HK-2 (cell line): Measurements from ENCODE around the gene ZFHX3.

Experiments
- DNase-seq: peaks from one replicate; pipeline ENCODE4 v3.0.0-alpha.2; 2018; ENCODE audit not compliant: unreplicated experiment

ZFHX3 gene

DNA sequence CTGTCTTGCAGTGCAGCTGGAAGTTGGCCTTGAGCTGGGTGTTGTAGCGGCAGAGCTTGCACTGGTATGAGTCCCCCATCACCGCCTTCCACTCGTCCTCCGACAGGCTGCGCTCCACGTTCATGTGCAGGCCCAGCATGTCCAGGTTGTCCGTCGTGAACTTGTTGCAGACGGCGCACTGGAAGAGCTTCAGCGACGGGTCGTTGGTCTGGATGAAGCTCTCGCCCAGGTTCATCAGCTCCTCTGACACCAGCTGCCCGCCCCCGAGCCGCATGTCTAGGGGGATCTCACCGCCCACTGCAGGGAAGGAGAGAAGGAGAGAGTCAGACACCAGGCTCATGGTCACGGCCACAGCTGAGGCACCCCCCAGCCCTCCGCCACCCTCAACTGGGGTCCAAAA is 97.3 kb downstream of the ZFHX3 start:
- no peak for DNase-seq

DNA sequence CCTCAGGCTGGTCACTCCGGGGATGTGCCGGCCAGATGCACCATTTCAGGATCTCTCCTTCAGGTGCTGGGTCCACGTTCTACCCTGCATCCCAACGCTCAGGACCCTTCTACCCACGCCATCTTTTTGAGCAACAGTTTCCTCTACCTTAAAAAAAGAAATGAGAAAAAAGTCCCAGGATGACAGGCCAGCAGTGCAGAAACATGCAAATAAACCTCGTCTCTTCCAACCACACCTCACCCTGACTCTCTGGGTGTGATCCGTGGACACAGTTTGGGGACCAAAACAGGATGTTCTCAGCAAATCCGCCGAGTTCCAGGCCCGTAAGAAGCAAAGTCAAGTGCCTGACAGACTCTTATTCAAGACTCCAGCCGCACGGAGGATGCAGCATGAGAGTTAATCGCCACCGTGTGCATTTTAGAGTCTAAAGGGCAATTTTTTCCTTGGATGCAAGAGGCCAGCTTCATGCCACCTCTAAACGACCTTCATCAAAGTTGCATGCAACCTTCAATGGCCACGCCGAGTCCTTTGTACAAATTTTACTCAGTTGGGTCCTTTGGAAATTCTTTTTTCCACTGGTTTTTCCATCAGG is 99.6 kb downstream of the ZFHX3 start:
- no peak for DNase-seq

DNA sequence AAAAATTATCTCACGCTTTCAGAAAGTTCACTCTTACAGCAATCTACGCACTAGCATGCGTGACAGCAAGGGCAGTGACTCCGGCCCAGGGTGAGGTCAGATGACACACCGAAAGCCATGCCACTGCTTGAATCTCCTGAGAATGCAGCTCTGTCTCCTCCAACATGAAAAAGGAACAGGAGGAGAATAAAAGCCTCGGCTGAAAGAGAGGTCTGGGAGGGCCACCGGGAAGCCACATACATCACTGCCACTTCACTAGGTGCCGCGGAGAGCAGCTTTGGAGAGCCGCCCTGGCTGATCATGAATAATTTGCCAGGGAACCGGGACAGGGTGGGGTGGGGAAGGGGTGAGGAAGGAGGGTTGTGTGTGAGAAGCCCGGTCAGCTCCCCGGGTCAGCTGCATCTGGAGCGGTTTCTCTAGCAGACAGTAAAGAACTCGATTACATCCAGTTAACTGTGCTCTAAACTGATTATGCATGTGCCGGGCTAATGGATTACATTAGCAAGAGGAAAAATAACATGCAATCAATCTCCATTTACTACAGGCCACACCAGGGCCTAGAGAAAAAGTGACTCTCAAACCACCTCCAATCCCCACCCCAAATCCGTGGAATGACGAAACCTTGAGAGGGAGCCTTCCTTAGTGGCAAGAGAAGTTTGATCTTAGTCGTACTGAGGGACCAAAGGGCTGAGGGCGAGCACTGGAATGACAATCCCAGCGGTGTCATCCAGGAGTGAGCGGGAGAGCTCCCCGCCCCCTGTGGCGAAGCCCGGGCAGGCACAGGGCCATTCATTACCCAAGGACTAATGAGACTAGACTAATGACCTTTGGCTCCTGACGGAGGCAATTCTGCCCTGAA is 100.3 kb downstream of the ZFHX3 start:
- no peak for DNase-seq

DNA sequence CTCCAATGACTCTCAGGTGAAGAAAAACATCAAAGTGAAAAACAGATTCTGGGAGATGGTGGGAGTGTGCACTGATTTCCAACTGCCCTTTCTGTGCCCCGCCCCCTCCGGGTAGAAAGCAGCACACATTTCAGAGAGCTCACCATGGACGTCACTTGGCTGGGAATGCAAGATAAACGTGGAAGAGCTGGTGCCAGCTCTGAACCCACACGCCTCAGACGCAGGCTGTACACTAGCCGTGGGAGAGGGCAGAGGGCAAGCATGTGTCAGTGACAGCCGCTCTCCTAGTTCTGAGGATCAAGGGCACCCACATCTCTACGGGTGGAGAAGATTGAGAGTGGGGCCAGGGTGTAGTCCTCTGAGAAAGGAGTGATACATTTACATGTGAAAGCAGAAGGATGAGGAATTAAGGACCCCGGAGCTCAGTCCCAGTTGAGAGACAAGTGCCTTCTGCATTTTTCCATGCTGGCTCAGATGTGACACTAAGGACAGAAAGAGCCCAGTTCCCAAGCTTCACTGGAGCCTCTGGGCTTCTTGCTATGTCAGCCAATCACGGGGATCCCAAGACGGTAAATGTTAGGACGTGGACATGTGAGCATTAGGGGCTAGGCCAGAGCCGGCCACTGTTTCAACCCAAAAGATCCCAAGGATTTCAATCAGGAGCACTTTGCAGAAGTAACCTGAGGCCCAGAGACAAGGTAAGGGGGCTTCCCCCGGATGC is 101.3 kb downstream of the ZFHX3 start:
- DNase-seq = no peak

GRCh38 chr16:72946063-72946462 is 101.9 kb downstream of the ZFHX3 start:
- DNase-seq = no peak

GRCh38 chr16:72945611-72946010 is 102.3 kb downstream of the ZFHX3 start:
- no peak for DNase-seq

GRCh38 chr16:72944757-72945485 is 103.0 kb downstream of the ZFHX3 start:
- DNase-seq = no peak

DNA sequence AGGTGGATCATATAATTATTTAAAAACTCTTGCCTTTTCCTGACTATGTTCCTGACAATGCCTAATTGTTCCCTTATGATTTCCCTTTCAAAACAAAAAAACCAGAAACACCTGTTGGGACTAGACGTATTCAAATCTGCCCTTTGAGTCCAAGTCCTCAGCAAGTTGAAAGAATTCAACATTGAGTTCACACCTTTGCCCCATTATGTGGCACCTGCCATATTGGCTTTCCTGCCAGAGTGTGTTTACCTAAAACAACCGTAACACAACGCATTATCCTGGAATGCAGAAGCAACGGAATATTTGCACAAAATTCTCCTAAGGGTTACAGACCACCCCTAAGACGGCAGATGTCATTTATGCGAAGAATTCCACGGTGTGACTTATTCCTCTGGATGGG is 105.9 kb downstream of the ZFHX3 start:
- DNase-seq = no peak

DNA sequence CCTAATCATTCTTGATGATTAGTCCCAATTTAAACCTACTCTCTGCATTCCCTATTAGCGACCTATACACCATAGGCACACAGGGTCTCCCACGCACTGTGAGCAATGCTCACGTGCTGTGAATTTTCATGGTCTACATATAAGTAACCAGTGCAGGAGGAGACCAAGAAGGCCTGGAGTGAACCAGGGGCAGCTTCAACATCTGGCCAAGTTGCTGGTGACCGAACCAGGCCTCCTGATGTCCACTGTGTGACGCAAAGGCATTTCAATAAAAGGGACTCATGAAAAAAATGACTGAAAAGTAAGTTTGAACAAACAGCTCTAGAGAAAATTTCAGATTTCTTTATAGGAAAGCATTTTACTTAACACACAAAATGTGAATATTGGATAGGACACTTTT is 107.0 kb downstream of the ZFHX3 start:
- no peak for DNase-seq

- no peak for DNase-seq
These were observed 108.7 kb downstream of the ZFHX3 start for GRCh38 chr16:72939247-72939646.

DNA sequence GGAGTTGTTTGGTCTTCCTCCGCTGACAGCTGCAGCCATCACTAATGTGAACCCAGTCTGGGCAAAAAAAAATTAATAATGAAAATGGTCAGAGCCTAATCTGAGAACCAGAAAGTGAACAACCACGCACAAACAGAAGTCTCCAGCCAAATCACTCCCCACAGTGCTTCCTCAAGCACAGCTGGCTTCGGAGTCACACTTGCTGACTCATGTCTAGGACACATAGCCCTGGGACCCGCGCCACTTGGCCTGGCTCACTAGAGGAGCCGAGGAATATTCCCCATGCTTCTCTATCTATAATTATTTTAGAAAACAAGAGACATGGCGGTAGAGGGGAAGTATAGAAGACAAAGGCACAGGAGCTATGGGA is 109.1 kb downstream of the ZFHX3 start:
- DNase-seq = no peak

DNA sequence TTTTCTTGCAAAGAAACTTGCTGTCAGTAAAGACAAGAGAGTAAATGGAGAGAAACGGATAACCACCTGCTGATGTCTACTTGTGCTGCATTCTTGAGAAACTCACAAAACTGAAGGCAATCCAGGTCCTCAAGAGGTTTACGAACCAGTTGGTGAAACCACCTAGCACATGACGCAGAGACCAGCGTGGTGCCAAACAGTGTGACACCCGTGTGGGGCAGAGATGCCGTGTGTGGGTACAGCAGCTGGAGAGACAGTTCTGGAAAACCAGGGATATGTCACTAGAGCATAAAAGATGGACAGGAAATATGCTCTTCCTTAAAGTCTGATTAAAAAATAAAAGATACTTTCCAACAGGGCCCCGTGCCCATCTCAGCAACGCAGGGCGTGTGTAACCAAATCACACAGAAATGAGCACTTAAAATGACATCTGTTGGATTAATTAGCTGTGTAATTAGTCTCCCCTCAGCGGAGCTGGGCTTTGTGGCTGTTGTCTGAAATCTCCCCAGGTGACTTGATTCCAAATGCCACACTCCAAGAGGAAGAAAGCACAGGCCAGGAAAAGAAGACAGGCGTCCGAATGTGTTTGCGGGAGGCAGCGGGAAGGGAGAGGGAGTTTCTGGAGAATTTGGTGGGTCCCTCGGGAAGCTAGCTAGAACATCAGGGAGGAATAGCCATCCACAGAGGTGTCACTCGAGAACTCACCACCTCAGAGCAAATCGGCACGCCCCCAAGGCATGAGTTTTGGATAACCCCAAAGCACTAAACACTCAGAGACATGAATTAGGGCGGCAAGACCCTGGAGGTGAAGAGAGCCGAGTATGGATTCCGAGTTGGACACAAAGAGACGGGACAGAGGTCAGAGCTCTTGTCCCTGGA is 109.8 kb downstream of the ZFHX3 start:
- DNase-seq = no peak

DNA sequence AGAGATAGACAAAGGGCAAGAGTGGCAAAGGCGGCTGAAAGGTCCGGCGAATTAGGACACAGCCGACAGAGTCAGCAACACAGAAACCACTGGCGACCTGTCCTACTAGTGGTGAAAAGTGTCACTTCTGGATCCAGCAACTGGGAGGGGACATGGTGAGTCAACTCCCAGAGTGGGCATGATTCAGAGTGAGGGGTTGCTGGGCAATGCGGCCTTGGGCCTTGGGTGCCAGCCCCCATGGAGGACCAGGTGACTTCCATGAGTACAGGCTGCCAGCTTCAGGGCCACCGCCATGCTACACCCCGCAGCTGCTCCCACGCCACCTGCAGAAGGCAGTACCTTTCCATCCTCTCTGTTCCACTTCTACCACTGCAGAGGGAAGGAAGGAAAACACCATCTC is 110.6 kb downstream of the ZFHX3 start:
- DNase-seq = no peak

DNA sequence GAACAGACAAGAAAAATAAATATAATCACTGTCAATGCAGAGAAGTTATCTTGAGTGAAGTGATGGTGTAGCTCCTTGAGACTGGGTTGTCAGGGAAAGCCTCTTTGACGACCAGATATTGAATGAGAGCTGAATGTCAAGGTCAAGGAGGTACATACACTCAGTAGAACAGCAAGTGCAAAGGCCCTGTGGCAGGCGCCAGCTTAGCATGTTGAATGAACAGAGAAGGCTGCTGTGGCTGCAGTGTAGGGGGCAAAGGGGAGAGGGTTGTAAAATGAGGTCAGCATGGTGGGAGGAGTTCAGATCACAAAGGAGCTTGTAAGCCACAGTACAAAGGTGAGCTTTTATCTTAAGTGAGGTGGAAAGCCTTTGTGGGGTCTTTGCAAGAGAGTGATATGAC is 111.5 kb downstream of the ZFHX3 start:
- no peak for DNase-seq

DNA sequence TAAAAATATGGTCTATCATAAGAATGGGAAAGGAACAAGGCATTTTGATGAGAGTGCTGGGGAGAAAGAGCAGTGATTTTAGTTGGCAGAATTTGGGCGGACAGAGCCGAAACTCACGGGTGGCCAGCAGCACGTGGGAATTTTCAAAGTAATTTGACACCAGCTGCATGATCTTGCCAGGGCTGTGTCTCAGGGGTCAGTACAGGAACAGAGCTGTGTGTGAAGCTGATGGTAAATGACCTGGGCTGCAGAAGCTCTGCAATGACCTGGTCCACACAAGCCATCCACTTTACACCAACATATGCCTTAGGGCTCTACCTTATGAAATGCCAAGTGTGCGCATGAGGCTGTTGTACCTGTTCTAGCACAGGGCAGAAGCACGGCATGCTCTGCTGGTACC is 112.0 kb downstream of the ZFHX3 start:
- DNase-seq = no peak

- no peak for DNase-seq
These were observed 113.1 kb downstream of the ZFHX3 start for GRCh38 chr16:72934636-72935403.

- DNase-seq = no peak
These were observed 115.1 kb downstream of the ZFHX3 start for GRCh38 chr16:72932677-72933335.

GRCh38 chr16:72932050-72932449 is 115.9 kb downstream of the ZFHX3 start:
- no peak for DNase-seq

GRCh38 chr16:72930396-72930795 is 117.5 kb downstream of the ZFHX3 start:
- DNase-seq = no peak
